Measurements from ENCODE around the gene SH3PXD2A.

SH3PXD2A gene

DNA sequence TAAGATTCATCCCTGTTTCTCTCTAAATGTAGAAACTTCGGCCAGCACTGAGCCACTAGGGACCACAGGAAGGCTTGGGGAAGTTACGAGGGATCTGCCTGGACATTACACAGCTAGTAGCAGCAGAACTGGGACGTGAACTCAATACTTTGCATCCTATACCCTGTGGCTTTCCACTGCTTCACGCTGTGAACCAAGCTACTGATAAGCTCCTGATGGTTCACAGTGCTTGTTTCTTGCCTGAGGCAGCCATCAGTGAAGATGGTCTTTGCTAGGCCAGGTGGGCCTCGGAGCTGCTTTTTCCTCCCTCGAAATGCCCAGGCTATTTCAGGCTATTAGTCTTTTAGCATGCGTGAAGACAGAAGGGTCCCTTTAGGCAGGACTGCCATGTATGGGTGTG is 132.7 kb downstream of the SH3PXD2A start:
- peaks cover 0 to 9% of the 10 kb centered on the region in 2 experiments for H3K36me3 ChIP-seq (ENCODE audit: control insufficient read depth in 1 of 2, insufficient read depth in 2 of 2, low read length in 2 of 2)
- H3K27ac ChIP-seq (ENCODE audit: low read depth, low read length) = no peak overlapping the region
- no peak overlapping the region for H3K4me3 ChIP-seq (ENCODE audit: low read depth, low read length)
- H2AFZ ChIP-seq (ENCODE audit: insufficient read depth, low read length, poor library complexity) = no peak overlapping the region
- peaks cover 10% of the 10 kb centered on the region for H3K79me1 ChIP-seq (ENCODE audit: low read length)
- peaks cover 24 to 31% of the 10 kb centered on the region in 2 experiments for H3K4me1 ChIP-seq (ENCODE audit: control insufficient read depth in 1 of 2, insufficient read depth in 2 of 2, low read length in 2 of 2)
- no peak overlapping the region for H3K4ac ChIP-seq (ENCODE audit: low read depth, low read length)
- no peak overlapping the region for H3K9ac ChIP-seq (ENCODE audit: low read length)
- no peak overlapping the region for H3K18ac ChIP-seq (ENCODE audit: low read length)
- no peak overlapping the region for H3K23ac ChIP-seq (ENCODE audit: low read length)
- no peak overlapping the region for H2BK5ac ChIP-seq (ENCODE audit: low read depth, low read length, poor library complexity)
- no peaks in the 10 kb centered on the region for H3K27me3 ChIP-seq (ENCODE audit: insufficient read depth, low read length)
- no CpG with 5 or more reads among the region's 7 CpGs for WGBS (ENCODE audit: extremely low coverage, insufficient coverage, insufficient read length)
- H3K14ac ChIP-seq (ENCODE audit: low read length) = no peak overlapping the region
- H2BK12ac ChIP-seq (ENCODE audit: low read length) = no peak overlapping the region
- H3K79me2 ChIP-seq (ENCODE audit: control insufficient read depth, insufficient read depth, low read length, poor library complexity) = no peaks in the 10 kb centered on the region
- DNase-seq = no peak
- no peak overlapping the region for H2BK120ac ChIP-seq (ENCODE audit: insufficient read depth, low read length, poor library complexity)
- H4K8ac ChIP-seq (ENCODE audit: low read depth, low read length) = no peak overlapping the region
- no peak overlapping the region for H4K91ac ChIP-seq (ENCODE audit: low read depth, low read length)
- H2AK5ac ChIP-seq (ENCODE audit: low read length) = no peak overlapping the region
- H3K9me3 ChIP-seq (ENCODE audit: insufficient read depth, low read depth, low read length) = no peaks in the 10 kb centered on the region
- H4K12ac ChIP-seq (ENCODE audit: low read depth, low read length) = no peak overlapping the region
- H3K4me2 ChIP-seq (ENCODE audit: low read length) = no peak overlapping the region

DNA sequence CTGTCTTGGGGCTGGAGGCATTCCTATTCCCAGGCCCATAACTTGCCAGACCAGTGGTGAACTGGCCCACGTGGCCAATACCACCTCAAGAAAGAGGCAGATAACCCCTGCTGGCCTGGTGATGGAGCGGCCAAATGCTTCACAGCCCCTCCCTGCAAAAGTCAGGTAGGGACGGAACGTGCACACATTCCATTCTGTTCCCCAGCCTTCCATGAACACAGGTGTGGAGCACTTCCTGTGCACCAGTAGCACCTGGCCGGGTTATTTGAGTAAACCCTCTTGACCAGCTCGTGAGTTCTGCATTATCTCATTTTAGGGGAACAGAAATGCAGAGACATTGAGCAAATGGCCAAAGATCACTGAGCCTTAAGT is 134.4 kb downstream of the SH3PXD2A start:
- Histone ChIP-seq H3K27ac (ENCODE audit: low read depth, low read length) (peak overlapping the region; percentile 60), H4K91ac (ENCODE audit: low read depth, low read length) (peak overlapping the region; percentile 47)

DNA sequence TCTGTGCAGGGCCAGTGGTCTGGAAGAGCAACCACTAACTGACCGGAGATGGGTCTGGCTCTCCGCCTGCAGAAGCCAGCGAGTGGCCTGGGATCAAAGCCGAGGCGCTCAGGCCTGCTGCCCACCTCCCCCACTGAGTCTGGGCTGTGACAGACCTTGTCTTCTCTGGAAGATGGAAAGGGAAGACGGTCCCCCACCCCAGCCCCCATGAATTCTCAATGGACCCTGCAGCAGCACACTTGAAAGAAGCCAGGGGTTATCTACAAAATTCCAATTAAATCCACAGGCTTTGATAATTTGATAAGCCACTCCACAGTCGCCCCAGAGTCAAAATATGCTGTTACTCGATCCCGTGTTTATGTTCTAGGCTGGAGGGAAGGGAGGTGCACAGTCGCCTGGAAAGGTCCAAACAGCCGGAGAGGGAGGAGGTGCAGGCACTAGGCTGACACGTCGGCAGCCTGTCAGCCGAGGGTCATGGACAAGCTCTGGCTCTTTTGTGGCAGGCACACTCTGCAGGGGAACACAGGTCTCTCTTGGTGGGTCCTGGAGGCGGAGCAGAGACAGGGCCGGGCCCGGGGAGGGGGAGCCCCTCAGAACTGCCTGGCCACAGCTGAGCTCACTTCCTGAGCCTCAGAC is 134.9 kb downstream of the SH3PXD2A start:
- Histone ChIP-seq H2AK5ac (ENCODE audit: low read length) (no peak overlapping the region), H3K9ac (ENCODE audit: low read length) (no peak overlapping the region), H2BK12ac (ENCODE audit: low read length) (peak overlapping the region; percentile 30), H3K4me3 (ENCODE audit: low read depth, low read length) (no peak overlapping the region), H2AFZ (ENCODE audit: insufficient read depth, low read length, poor library complexity) (no peak overlapping the region), H2BK120ac (ENCODE audit: insufficient read depth, low read length, poor library complexity) (no peak overlapping the region), H3K4me2 (ENCODE audit: low read length) (peak overlapping the region; percentile 5), H4K12ac (ENCODE audit: low read depth, low read length) (no peak overlapping the region), H3K4me1 (ENCODE audit: control insufficient read depth in 1 of 2, insufficient read depth in 2 of 2, low read length in 2 of 2) (peaks cover 46 to 48% of the 10 kb centered on the region in 2 experiments), H3K27me3 (ENCODE audit: insufficient read depth, low read length) (no peaks in the 10 kb centered on the region), H3K4ac (ENCODE audit: low read depth, low read length) (no peak overlapping the region), H4K91ac (ENCODE audit: low read depth, low read length) (peak overlapping the region; percentile 28), H3K36me3 (ENCODE audit: control insufficient read depth in 1 of 2, insufficient read depth in 2 of 2, low read length in 2 of 2) (peaks cover 0 to 9% of the 10 kb centered on the region in 2 experiments), H3K27ac (ENCODE audit: low read depth, low read length) (peak overlapping the region; percentile 60), H4K8ac (ENCODE audit: low read depth, low read length) (peak overlapping the region; percentile 41), H3K9me3 (ENCODE audit: insufficient read depth, low read depth, low read length) (no peaks in the 10 kb centered on the region), H3K79me2 (ENCODE audit: control insufficient read depth, insufficient read depth, low read length, poor library complexity) (peaks cover 2% of the 10 kb centered on the region), H3K79me1 (ENCODE audit: low read length) (peaks cover 24% of the 10 kb centered on the region), H3K14ac (ENCODE audit: low read length) (no peak overlapping the region), H3K18ac (ENCODE audit: low read length) (no peak overlapping the region), H2BK5ac (ENCODE audit: low read depth, low read length, poor library complexity) (peak overlapping the region; percentile 42), H3K23ac (ENCODE audit: low read length) (no peak overlapping the region)
- DNase-seq = no peak
- WGBS (ENCODE audit: extremely low coverage, insufficient coverage, insufficient read length) = no CpG with 5 or more reads among the region's 17 CpGs

More for the DNA sequence above, 134.4 kb downstream of the SH3PXD2A start:
- H3K4ac ChIP-seq (ENCODE audit: low read depth, low read length) = no peak overlapping the region
- WGBS (ENCODE audit: extremely low coverage, insufficient coverage, insufficient read length) = no CpG with 5 or more reads among the region's 6 CpGs
- H3K36me3 ChIP-seq (ENCODE audit: control insufficient read depth in 1 of 2, insufficient read depth in 2 of 2, low read length in 2 of 2) = peaks cover 0 to 9% of the 10 kb centered on the region in 2 experiments
- H3K18ac ChIP-seq (ENCODE audit: low read length) = peak overlapping the region; percentile 2
- H2AFZ ChIP-seq (ENCODE audit: insufficient read depth, low read length, poor library complexity) = no peak overlapping the region
- H2BK12ac ChIP-seq (ENCODE audit: low read length) = peak overlapping the region; percentile 50
- peaks cover 41 to 43% of the 10 kb centered on the region in 2 experiments for H3K4me1 ChIP-seq (ENCODE audit: control insufficient read depth in 1 of 2, insufficient read depth in 2 of 2, low read length in 2 of 2)
- no peak overlapping the region for H2AK5ac ChIP-seq (ENCODE audit: low read length)
- H3K9ac ChIP-seq (ENCODE audit: low read length) = no peak overlapping the region
- H4K12ac ChIP-seq (ENCODE audit: low read depth, low read length) = no peak overlapping the region
- H3K79me2 ChIP-seq (ENCODE audit: control insufficient read depth, insufficient read depth, low read length, poor library complexity) = peaks cover 2% of the 10 kb centered on the region
- no peak overlapping the region for H2BK5ac ChIP-seq (ENCODE audit: low read depth, low read length, poor library complexity)
- H3K27me3 ChIP-seq (ENCODE audit: insufficient read depth, low read length) = no peaks in the 10 kb centered on the region
- no peak for DNase-seq
- H3K9me3 ChIP-seq (ENCODE audit: insufficient read depth, low read depth, low read length) = no peaks in the 10 kb centered on the region
- peak overlapping the region; percentile 25 for H2BK120ac ChIP-seq (ENCODE audit: insufficient read depth, low read length, poor library complexity)
- peak overlapping the region; percentile 1 for H4K8ac ChIP-seq (ENCODE audit: low read depth, low read length)
- H3K4me3 ChIP-seq (ENCODE audit: low read depth, low read length) = no peak overlapping the region
- H3K4me2 ChIP-seq (ENCODE audit: low read length) = peak overlapping the region; percentile 5
- no peak overlapping the region for H3K23ac ChIP-seq (ENCODE audit: low read length)
- H3K79me1 ChIP-seq (ENCODE audit: low read length) = peaks cover 20% of the 10 kb centered on the region
- H3K14ac ChIP-seq (ENCODE audit: low read length) = no peak overlapping the region

DNA sequence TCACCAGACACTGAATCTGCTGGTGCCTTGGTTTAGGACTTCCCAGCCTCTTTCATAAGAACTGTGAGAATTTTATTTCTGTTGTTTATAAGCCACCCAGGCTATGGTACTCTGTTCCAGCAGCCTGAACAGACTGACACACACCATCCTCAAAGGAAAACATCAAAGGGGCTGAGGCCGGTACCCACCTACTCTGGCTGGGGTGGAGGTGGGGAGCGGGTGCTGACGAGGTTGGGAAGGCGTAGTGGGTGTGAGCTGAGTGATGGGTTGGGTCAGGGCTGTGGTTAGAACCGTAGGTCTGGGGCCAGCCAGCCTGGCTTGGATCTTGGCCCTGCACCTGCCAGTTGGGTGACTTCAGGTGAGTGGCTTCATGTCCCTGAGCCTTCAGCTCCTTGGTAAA is 136.3 kb downstream of the SH3PXD2A start:
- Histone ChIP-seq H3K18ac (ENCODE audit: low read length) (no peak overlapping the region), H4K12ac (ENCODE audit: low read depth, low read length) (no peak overlapping the region), H2BK120ac (ENCODE audit: insufficient read depth, low read length, poor library complexity) (peak overlapping the region; percentile 23), H3K36me3 (ENCODE audit: control insufficient read depth in 1 of 2, insufficient read depth in 2 of 2, low read length in 2 of 2) (peaks cover 0 to 8% of the 10 kb centered on the region in 2 experiments), H3K4me1 (ENCODE audit: control insufficient read depth in 1 of 2, insufficient read depth in 2 of 2, low read length in 2 of 2) (peaks cover 46 to 52% of the 10 kb centered on the region in 2 experiments), H4K8ac (ENCODE audit: low read depth, low read length) (no peak overlapping the region), H3K4me3 (ENCODE audit: low read depth, low read length) (no peak overlapping the region), H3K27me3 (ENCODE audit: insufficient read depth, low read length) (no peaks in the 10 kb centered on the region), H3K4me2 (ENCODE audit: low read length) (no peak overlapping the region), H2BK12ac (ENCODE audit: low read length) (peak overlapping the region; percentile 51), H2AFZ (ENCODE audit: insufficient read depth, low read length, poor library complexity) (no peak overlapping the region), H3K9me3 (ENCODE audit: insufficient read depth, low read depth, low read length) (no peaks in the 10 kb centered on the region), H2BK5ac (ENCODE audit: low read depth, low read length, poor library complexity) (no peak overlapping the region), H3K9ac (ENCODE audit: low read length) (no peak overlapping the region), H4K91ac (ENCODE audit: low read depth, low read length) (peak overlapping the region; percentile 28), H3K27ac (ENCODE audit: low read depth, low read length) (no peak overlapping the region), H3K4ac (ENCODE audit: low read depth, low read length) (no peak overlapping the region), H2AK5ac (ENCODE audit: low read length) (peak overlapping the region; percentile 51), H3K79me1 (ENCODE audit: low read length) (peaks cover 28% of the 10 kb centered on the region), H3K23ac (ENCODE audit: low read length) (no peak overlapping the region), H3K14ac (ENCODE audit: low read length) (no peak overlapping the region), H3K79me2 (ENCODE audit: control insufficient read depth, insufficient read depth, low read length, poor library complexity) (peaks cover 2% of the 10 kb centered on the region)
- WGBS (ENCODE audit: extremely low coverage, insufficient coverage, insufficient read length) = no CpG with 5 or more reads among the region's 5 CpGs
- DNase-seq = no peak

Measured in trophoblast cell (in vitro differentiated cells and primary cell).